ENCODE data around the gene FRK.
"Not testable (repeated sequence)": the region's sequence is repeated elsewhere in the genome, so short reads cannot be mapped to it uniquely, and the experiment has no call there.

FRK gene

DNA sequence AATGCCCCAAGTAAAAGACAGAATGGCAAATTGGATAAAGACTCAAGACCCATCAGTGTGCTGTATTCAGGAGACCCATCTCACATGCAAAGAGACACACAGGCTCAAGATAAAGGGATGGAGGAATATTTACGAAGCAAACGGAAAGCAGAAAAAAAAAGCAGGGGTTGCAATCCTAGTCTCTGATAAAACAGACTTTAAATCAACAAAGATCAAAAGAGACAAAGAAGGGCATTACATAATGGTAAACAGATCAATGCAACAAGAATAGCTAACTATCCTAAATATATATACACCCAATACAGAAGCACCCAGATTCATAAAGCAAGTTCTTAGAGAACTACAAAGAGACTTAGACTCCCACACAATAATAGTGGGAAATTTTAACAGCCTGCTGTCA lies 123.2 kb downstream of the FRK start:
- not testable (repeated sequence) for DNase-seq (ENCODE audit: low spot score)

DNA sequence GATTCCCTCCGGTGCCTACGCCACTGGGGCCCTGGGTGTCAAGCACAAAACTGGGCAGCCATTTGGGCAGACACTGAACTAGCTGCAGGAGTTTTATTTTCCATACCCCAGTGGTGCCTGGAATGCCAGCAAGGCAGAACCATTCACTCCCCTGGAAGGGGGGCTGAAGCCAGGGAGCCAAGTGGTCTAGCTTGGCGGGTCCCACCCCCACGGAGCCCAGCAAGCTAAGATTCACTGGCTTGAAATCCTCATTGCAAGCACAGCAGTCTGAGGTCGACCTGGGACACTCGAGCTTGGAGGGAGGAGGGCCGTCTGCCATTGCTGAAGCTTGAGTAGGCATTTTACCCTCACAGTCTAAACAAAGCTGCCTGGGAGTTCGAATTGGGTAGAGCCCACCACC lies 125.3 kb downstream of the FRK start:
- no peak for DNase-seq (ENCODE audit: low spot score)

DNA sequence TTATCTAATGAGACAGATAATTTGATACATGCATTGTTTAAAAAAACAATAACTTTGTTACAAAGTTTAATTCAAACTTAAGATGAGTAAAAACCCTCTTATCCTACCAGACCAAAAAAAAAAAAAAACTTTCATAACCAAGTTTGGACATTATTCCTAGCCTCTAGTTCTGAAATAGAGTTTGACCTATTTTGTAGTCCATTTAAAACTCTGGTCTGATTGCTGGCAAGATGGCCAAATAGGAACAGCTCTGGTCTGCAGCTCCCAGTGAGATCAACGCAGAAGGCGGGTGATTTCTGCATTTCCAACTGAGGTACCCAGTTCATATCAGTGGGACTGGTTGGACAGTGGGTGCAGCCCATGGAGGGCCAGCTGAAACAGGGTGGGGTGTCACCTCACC lies 125.9 kb downstream of the FRK start:
- no peak for DNase-seq (ENCODE audit: low spot score)

DNA sequence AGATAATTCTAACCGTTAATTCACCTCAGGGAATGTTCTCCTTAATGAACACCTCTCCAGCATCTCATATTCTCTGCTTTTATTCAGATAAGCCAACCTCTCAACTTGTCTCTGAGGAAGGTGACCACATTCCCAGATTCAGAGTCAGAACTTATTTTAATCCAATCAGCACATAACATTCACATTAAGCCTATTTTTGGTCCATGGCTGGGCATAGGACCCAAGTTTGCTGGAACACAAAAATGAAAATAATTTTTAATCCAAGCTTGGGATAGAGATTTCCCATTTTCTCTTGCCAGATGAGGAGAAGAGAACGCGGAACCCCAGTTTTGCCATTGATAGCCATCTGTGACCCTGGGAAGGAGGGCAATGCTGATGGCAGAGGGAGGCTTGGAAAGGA lies 126.5 kb downstream of the FRK start:
- DNase-seq (ENCODE audit: low spot score): no peak

DNA sequence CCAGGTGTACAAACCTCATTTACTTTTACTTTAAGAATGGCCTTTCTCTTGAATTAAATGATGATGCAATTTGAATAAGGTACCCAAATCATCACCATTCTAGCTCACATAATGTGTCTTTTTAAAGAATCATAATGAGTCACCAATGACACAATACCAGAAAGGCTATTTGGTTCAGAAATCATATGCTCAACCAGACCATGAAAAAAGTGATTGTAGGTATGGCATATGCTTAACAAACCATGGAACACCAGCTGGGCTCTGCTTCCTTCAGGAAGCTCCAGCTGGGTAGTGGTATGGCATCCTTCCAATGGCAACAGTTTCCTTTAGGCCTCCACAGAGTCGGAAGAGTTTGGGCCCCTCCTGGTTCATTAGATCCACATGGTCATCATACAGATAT lies 128.2 kb downstream of the FRK start:
- no peak for DNase-seq (ENCODE audit: low spot score)

DNA sequence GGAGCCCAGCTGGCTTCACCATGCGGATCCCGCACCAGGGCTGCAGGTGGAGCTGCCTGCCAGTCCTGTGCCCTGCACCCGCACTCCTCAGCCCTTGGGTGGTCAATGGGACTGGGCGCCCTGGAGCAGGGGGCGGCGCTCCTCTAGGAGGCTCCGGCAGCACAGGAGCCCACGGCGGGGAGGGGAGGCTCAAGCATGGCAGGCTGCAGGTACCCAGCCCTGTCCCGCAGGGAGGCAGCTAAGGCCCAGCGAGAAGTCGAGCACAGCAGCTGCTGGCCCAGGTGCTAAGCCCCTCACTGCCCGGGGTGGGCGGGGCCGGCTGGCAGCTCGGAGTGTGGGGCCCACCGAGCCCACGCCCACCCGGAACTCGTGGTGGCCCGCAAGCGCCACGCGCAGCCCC lies 132.7 kb downstream of the FRK start:
- not testable (repeated sequence) for DNase-seq (ENCODE audit: low spot score)

DNA sequence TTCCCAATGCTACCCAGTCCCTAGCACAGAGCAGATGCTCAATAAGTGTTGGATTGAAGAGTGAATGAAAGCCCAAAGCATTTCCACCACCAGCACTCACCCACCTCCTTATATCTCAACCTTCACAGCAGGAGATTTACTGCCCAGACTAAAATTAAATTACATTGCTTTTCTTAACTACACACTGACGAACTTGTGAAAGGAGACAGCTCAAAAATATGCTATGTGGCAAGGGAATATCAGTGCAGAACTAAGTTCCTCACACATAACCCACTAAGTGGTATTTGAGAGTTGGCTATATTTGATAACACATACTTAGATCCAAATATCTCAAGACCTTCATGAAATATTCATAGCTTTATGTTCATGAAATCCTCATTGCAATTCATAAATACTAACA lies 137.7 kb downstream of the FRK start:
- no peak for DNase-seq (ENCODE audit: low spot score)

DNA sequence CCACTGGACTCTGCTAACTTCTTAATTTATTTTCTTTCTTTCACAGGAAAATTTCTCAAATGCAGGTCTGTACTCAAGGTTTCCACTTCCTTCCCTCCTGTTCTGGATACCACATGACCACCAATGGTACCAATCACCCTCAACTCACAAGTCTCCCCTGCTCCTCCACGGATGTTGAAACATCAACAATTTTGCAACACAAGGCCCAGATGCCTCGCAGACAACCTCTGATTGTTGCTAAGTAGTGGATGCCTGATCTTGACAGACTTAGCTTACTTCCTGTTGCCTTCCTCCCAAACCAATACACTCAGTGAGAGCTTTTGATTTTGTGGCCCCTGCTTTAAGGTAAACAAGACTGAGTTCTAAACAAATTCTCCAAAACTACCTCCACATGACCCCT lies 146.6 kb downstream of the FRK start:
- DNase-seq (ENCODE audit: low spot score): no peak

DNA sequence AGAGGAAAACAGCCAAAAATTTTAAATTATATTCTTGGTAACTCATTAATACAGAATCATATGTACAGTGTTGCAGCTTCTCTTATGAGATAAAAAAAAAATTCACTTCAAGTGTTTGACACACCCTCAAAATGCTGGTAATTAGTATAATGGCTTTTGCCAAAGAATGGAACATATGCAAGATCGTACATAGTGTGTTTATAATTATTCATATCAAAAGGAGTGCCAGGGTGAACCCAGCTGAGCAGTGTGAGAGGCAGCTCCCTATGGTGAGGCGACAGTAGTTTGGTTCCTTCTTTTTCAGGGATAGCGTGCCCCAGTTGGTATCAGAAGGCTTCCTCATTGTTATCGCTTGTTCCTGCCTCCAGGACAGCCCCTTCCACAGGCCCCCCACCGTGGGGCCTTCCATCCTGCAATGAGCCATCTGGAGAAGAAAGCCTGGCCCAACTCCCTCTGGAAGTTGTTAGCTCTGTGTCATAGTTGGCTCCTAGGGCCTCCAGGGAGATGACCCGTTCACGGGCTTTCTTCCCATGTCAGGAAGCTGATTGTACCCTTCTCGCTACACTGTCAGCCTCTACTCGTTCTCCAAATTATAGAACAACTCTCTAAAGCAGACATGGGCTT lies 150.7 kb downstream of the FRK start:
- DNase-seq (ENCODE audit: low spot score): no peak

DNA sequence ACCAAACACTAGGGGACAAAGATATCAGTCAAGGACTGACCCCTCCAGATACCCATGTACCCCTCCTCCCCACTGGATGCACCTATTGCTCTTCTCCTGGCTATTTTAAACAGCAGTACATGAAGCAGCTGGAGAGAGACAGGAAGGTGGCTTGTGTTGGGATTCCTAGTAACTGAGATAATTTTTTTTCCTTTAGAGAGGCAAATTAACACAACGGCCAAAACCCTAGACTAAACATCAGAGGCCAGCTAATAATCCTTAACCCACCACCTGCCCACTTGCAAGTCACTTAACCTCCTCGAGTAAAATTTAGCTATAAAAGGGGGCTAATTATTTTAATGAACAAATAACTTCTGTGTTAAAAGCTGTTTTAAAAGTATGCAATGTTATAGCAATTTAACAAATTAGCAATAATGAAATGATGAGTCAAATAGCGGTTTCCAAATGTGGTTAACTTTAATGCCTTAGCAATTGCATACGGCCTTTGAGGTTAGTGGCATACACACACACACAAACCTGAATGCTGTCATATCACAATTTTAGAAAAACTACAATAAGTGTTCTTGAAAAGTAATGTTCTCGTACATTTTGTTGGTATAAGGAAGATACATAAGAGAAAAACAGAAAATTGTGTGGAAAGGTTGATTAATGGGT lies 151.7 kb downstream of the FRK start:
- DNase-seq (ENCODE audit: low spot score): no peak

DNA sequence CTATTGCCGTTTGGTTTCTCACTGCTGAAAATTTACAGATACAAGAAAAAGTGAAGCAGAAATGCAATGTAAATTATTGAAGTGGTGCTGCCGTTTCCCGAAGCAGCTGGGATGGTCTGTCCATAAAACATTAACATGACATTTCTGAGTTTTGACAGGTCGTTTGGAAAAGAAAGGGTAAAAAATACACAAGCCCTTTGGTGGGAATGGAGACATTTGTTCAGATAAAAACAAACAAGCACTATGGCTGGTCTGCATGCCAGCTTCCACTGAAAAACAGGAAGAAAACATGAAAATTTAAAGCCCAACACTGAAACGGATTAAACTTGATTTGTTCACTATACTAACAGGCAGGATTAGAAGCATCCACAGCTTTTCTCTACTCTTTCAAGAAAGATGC lies 155.2 kb downstream of the FRK start:
- DNase-seq (ENCODE audit: low spot score): no peak

DNA sequence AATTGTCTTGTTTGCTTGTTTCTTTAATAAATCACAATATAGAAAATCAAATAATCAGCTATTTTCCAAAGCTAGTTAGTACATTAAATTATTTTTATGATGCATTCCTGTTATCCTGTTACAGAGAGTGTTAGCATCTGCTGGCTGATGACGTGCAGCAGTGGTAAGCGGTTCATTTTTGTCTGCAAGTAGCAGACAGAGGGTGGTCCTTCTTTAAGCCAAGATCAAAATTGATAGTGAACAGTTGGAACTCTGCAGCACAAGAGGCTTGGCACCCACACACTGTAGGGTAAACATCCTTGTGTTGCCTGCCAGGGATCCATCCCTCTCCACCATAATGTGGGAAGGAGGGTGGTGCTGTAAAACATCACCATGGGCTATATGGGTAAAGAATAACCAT lies 158.3 kb downstream of the FRK start:
- no peak for DNase-seq (ENCODE audit: low spot score)

DNA sequence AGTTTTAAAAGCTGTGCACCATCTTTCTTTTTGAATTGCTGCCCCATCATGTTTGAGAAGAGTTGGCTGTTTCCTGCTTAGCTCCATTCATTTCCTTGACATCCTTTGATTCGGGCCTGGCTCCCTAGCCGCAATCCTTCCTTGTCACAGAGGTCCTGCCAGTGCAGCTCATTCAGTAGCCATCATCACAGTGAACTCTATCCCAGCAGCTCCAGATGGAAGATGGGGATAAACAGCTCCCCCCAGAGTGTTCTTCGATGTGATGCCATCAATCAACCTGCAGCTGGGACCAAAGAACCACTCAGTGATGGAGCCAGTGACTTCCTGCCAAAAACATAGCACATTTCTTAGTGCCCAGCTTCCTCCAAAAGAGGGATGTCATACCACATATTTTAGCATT lies 158.8 kb downstream of the FRK start:
- DNase-seq (ENCODE audit: low spot score): no peak

DNA sequence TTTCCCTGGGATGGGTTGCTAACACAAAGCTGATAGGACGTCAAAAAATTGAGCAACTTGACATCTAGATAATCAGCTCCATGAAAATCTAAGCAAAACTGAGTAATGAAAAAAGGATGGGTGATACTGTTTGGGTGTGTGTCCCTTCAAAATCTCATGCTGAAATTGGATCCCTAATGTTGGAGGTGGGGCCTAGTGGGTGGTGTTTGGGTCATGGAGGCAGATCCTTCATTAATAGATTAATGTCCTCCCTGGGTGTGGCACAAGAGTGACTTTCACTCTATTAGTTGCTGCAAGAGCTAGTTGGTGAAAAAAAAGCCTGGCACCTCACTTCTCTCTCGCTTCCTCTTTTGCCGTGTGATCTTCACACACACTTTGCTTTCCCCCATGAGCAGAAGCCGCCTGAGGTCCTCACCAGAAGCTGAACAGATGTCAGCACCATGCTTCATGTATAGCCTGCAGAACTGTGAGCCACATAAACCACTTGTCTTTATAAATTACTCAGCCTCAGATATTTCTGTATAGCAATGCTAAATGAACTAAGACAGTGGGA lies 160.9 kb downstream of the FRK start:
- DNase-seq (ENCODE audit: low spot score): no peak

DNA sequence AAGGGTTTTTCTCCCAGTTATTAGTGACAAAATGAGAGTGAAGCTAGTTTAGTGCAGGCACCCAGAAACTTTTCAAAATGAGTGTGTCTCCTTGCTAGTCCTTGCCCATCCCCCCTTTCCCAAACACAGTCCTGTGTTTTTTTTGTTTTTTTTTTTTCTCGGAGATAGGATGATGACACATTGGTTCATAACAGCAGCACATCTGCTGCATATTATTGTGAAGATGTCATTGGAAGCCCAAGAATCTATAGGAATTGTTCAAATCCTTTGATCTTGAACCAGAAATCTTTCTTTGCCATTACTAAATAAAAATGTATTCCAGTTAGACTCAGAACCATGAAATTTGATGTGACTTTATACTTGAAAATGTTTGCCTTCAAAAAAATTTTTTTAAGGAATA lies 162.4 kb downstream of the FRK start:
- DNase-seq (ENCODE audit: low spot score): peak; percentile 11

DNA sequence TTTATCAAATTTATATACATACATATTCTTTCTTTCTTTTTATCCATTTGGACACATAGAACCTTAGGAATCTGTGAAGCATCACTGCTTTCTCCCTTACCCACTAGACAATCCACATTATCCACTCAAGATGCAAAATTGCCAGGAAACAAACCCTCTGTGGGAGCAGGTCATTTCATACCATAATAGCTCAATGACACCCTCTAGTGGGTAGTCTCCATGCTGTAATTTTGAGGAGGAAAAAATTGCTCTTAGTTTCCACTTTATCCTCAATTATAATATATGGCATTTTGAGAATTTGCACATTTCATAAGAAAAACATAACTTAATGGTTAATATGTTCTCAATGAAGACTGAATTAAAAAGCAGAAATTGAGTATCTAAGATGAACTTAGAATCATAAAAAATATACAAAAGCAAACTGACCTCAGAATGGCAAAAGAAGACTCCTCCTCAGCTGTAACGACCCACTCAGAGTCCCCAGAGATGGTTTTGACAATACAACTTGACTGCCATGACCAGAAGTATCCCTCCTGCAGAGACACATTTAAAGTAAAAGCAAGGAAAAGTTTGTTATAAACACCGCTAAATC lies 164.1 kb downstream of the FRK start:
- DNase-seq (ENCODE audit: low spot score): peak; percentile 50

DNA sequence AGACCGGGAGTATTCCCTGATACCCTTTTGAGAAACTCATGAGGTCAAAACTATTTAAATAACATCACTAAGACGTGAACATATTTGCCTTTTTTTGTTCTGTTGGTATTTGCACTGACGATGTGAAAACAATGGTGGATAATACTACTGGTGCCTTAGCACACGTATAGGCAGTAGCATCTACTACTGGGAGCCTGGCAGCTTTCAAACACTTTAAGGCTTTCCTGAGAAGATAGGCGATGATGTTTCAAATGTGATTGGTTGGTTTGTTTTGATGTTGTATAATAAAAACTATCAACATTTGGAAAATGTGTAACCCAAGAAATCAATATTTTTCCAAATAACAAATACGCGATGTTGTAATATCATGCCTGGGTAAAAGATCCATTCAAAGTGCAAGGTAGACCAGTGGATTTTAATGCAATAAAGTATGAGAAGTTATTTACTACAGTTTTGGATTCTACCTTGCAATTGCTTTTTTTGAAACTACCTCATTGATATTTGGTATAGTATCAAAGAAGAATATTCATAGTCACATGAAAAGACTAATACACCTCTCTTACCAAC lies 166.2 kb downstream of the FRK start:
- no peak for DNase-seq (ENCODE audit: low spot score)

DNA sequence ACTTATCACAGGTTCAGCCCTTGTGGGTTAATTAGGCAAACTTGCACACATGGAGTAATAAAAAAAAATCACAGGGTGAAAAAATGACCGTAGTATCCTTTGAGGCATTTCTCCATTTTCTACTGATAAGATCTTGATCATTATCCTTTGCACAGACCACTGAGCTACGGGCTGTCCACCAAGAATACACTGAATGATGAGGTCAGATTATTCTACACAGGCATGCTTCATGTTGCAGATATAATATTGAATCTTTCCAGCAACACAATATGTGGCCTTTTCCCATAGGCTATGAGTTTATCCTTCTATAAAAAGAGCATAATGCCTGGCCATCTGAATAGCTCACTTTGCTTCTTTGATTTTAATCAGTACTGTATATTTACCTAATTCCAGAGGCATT lies 168.9 kb downstream of the FRK start:
- DNase-seq (ENCODE audit: low spot score): no peak

DNA sequence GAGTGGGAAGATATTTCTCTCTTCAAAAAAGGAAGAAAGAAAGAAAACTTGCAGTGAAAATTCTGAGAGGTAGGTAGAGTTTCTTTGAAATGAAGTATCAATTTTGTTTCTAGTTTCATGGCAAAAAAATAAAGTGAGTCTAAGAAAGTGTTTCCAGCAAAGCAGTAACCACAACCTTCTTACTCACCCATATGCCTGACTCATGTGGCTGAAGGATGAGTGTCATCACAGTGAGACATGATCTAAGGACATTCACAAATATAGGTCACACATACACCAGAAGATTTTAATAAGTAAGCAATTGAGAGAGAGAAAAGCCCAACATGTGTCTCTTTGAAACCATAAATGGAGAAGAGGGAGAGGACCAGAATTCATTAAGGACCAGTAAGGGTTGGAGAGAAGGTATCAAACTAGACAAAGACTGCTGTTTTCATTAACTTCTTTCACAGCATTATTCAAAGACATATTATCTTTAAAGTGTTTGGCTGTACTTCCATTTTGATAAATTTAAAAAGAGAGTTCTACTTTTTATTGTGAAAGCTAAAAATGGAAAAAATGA lies 169.5 kb downstream of the FRK start:
- DNase-seq (ENCODE audit: low spot score): peak; percentile 63

DNA sequence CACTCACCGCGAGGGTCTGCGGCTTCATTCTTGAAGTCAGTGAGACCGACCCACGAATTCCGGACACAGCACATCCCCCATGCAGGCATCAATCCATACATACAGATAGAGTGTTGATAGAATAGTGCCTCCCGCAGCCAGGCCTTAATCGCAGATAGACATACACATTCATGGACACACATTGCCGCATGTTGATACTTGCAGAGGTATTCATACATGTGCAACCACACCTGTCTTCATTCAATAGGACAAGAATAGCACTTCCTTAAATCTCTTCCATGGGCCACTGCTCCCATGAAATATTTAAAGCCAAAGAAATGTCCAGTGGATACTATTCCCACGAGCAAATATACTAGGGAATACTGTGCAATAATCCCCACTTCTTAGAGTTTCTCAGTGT lies 170.5 kb downstream of the FRK start:
- DNase-seq (ENCODE audit: low spot score): no peak

DNA sequence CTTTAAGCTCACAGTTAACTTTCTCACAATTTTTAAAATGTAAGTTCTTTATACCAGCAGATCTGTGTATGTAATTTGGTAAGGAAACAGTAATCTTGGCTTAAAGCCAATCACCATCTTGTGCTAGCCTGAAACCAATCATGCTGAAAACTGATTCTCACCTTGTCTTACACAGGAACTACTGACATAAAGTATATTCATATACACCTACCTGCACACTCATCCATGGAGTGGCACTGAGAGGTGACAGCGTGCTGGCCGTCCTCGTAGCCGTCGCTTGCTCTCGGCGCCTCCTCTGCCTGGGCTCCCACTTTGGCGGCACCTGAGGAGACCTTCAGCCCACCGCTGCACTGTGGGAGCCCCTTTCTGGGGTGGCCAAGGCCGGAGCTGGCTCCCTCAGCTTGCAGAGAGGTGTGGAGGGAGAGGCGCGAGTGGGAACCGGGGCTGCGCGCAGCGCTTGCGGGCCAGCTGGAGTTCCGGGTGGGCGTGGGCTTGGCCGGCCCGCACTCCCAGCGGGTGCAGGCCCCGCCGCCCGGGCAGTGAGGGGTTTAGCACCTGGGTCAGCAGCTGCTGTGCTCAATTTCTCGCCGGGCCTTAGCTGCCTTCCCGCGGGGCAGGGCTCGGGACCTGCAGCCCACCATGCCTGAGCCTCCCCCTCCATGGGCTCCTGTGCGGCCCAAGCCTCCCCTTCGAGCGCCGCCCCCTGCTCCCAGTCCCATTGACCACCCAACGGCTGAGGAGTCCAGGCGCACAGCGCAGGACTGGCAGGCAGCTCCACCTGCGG lies 171.8 kb downstream of the FRK start:
- DNase-seq (ENCODE audit: low spot score): not testable (repeated sequence)

DNA sequence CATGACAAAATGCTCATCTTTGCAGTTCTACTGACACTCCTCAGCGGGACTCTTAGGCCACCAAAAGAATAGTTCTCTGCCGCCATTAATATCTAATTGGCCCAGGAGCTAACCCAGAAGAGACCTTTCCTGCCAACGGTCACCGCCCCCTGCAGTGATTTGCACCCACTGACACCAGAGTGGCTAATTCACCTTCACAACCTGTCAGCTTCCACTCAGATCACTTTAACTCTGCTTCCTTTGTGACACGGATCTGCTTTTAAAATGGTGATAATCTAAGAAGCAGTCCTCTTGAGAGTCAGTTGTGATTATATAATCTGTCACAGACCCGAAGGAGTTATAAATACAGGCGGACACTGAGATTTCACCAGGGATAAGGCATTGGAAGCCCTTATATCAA lies 172.8 kb downstream of the FRK start:
- no peak for DNase-seq (ENCODE audit: low spot score)

Data from AG08395 (cell line).